Activated naive CD4-positive, alpha-beta T cell treated with Interleukin-2 at 50 U/mL for 16 hours (primary cell): ENCODE data around the gene DNAJA2.
"Not testable (repeated sequence)": the region's sequence is repeated elsewhere in the genome, so short reads cannot be mapped to it uniquely, and the experiment has no call there.

Experiments
- DNase-seq: peaks from one replicate; pipeline ENCODE4 v3.0.0-alpha.2; 2020

Gene DNAJA2

DNA sequence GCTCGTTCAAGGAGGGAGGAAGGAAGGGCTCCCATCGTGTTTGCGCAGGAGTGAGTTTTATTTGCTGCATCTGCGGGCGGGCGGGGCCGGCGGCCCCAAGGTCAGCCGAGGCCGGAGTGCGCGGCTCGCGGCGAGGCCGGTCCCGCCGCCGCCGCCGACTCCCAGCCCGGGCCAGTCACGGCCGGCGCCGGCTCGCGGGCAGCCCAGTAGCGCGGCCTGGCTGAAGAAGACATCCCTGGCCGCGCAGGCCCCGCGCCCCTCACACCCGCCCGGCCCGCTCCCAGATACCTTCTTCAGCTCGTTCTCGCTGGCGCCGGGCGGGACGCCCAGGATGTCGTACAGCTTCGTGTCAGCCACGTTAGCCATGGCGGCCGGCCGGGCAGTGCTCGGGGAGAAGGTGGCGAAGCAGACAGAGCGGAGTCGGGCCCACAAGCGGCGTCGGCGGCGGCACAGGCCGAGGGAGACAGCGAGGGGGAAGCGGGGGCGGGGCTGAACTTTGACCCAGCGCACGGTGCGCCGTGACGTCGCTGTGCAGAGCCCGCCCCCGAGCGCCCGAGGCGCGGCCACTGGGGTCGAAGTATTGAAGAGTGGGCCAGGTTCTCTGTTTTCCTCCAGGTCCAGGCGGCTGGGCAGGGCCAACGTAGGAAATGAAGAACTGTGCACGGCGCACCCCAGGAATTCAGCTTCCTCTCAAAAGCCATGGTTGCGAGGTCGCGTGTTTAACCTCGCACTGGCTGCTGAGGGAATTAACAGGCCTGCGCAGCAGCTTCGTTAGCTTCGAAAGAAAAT is at the start of gene DNAJA2:
Gene DNAJA2 (minus strand): TSS at position 468 of the 789 bp plus-strand sequence. CDS start 102 bp downstream, at position 366.
- DNase-seq = peak; percentile 94

DNA sequence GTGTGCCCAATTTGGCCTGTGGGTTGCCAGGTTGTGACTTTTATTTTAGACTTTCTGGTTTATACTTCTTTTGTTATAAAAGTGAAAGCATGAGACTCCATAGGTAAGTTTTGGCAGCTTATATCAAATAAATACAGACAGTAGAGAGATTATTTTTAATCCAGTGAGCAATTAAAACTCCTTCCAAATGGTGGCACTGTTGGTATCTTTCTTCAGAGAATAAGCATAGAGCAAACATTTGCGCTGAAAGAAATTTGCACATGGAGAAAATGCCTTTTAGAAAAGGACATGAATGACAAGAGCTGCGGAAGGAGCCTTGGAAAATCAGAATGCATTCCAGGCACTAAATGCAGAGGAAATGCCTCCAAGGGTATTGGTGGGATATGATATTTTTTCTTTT is 46.1 kb upstream of the DNAJA2 start:
- DNase-seq = no peak

DNA sequence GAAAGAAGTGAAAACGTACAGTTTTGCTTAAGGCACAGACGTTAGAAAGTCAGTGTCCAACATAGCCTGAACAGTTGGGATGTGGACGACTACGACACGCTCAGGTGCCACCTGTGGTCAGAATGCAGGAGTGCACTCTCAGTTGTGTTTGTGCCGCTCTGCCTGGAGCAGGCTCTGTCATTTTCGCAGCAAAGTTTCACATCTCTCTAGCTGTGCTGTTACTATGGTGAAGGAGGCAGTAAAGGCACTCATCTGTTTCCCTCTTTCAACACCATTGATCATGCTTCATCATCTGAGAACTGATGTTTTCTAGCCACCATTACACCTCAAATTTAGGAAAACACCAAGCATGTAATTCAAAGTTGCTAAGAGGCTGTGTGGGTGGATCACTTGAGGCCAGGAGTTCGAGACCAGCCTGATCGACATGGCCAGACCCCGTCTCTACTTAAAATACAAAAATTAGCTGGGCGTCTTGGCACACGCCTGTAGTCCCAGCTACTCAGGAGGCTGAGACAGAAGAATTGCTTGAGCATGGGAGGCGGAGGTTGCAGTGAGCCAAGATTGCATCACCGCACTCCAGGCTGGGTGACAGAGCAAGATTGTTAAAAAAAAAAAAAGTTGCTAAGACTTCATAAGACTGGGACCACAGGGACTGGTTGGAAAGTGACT is 44.9 kb upstream of the DNAJA2 start:
- peak; percentile 60 for DNase-seq

DNA sequence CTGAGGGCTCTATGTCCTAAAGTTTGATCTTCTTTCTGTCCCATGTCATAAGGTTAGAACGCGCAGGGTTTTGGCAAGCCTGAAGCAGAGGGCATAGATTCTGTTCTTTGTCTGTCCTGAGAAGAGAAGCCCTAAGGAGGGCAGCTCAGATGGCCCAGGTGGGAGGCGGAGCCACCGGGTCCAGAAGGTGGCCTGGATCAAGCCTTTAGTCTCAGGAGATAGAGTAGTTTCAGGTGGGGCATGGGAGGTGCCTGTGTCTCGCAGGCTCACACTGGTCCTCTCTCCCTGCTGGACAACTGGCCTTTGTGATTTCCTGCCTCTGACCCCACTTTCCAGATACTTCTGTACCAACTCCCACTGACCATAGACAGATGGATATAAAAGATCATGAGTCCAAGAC is 44.2 kb upstream of the DNAJA2 start:
- no peak for DNase-seq

DNA sequence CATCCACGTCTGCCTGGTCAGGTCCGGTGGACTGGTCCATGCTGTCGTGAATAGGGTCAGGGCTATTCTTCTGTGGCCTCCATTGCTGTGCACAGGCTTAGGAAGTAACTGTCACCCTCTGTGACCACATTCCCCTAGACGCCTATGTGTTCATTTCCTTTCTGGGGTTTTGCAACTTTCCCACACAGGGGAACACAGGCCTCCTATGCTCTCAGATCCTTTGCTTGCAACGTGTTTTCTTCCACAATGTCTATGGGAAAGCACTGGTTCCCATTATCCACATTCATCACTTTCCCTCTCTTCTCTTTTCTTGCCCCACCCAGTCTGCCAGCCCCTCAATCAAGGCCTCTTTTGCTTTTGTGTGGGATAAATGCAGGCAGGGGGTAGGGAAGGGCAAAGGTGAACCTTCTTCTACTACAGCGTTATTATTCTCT is 43.2 kb upstream of the DNAJA2 start:
- peak; percentile 5 for DNase-seq

DNA sequence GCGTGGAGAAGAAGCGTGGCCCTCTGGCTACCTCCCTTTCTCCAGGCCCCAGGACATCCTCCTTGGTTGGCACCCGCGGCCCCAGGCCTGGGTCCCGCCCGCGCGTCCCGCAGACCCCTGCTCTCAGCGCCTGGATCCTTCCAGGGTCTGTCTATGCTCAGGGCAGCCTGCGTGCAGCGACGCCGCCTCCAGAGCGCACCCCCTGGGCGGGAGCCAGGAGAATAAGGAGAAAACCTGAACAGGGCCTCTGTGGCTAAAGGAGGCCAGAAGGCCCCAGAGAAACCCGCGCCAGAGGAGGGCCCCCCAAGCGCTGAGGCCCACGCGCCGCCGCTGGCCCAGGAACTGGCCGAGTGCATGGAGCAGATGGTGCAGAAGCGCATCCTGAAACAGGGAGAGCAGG is 40.4 kb upstream of the DNAJA2 start:
- no peak for DNase-seq

DNA sequence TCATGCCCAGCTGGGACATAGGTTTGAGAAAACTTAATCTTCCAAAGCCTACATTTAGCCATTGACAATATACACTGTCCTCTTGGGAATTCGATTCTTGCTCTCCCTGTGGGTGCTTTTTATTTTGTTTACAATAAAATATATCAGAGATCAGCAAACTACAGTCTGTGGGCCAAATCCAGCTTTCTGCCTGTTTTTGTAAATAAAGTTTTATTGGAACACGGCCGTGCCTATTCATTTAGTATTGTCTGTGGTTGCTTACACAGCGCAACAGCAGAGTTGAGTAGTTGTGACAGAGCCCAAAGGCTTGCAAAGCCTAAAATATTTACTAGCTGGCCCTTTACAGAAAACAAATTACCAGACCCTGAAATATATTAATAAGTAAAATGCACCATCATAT is 39.7 kb upstream of the DNAJA2 start:
- DNase-seq = no peak

DNA sequence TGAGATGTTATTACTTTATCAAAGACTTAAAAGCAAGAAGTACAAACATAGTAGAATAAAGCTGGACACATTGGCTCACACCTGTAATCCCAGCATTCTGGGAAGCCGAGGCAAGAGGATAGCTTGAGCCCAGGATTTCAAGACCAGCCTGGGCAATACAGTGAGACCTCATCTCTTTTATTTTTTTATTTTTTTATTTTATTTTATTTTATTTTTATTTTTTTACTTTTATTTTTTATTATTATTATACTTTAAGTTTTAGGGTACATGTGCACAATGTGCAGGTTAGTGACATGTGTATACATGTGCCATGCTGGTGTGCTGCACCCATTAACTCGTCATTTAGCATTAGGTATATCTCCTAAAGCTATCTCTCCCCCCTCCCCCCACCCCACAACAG is 37.3 kb upstream of the DNAJA2 start:
- not testable (repeated sequence) for DNase-seq

DNA sequence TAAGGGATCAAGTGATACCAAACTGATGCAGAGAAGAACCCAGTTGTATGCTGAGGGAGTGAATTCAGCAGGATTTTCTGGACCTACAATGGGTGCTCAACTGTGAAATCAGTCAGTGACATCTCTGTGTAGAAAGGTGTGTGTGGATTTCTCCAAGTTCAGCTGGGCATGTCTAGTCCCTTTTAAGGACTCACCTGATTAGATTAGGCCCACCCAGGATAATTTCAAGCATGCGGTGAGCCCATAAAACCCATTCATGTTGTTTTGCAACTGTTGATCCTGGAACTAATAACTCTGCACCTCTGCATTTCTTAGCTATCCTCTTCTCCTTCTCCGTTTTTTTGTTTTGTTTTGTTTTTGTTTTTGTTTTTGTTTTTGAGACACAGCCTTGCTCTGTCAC is 35.1 kb upstream of the DNAJA2 start:
- no peak for DNase-seq

DNA sequence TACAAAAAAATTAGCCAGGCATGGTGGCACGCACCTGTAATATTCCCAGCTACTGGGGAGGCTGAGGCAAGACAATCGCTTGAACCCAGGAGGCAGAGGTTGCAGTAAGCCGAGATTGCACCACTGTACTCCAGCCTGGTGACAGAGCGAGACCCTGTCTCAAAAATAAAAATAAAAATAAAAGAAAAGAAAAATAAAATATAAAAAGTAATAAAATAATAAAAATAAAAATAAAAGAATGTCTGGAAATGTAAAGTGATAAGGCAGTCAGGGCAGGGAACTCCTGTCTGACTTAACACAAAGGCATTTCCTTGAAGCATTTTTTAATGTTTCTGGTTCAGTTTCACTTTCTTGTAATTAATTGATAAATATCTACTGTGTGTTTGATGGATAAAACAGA is 34.7 kb upstream of the DNAJA2 start:
- no peak for DNase-seq

DNA sequence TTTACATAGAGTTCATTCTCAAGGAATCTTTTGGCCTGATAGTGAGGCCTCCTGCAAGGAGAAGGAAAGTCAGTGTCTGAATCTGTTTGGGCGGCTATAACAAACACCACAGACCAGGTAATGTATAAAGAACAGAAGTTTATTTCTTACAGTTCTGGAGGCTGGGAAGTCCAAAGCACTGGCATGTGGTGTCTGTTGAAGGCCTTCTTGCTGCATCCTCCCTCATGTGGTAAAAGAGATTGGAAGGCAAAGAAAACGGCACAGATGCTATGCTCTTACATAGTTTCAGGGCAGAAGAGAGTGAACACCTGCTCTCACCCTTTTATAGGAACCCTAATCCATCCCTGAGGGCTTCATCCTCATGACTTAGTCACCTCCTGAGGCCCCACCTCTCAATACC is 31.2 kb upstream of the DNAJA2 start:
- DNase-seq = no peak

DNA sequence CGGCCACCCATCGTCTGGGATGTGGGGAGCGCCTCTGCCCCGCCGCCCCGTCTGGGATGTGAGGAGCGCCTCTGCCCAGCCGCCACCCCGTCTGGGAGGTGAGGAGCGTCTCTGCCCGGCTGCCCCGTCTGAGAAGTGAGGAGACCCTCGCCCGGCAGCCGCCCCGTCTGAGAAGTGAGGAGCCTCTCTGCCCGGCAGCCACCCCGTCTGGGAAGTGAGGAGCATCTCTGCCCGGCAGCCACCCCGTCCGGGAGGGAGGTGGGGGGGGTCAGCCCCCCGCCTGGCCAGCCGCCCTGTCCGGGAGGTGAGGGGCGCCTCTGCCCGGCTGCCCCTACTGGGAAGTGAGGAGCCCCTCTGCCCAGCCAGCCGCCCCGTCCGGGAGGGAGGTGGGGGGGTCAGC is 26.6 kb upstream of the DNAJA2 start:
- not testable (repeated sequence) for DNase-seq

DNA sequence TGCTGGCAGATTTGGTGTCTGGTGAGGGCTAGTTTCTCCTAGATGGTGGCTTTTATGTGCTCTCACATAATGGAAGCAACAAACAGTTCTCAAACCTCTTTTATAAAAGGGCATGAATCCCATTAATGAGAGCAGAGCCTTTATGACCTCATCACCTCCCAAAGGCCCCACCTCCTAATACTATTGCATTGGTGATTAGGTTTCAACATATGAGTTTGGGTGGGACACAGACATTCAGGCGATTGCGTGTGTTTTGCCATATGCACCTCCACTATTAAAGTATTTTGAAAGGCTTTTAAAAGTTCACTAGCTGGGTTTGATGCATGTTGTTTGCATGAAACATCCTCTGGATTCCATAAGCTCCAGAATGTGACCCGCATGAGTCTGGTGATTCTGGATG is 24.4 kb upstream of the DNAJA2 start:
- DNase-seq = no peak

DNA sequence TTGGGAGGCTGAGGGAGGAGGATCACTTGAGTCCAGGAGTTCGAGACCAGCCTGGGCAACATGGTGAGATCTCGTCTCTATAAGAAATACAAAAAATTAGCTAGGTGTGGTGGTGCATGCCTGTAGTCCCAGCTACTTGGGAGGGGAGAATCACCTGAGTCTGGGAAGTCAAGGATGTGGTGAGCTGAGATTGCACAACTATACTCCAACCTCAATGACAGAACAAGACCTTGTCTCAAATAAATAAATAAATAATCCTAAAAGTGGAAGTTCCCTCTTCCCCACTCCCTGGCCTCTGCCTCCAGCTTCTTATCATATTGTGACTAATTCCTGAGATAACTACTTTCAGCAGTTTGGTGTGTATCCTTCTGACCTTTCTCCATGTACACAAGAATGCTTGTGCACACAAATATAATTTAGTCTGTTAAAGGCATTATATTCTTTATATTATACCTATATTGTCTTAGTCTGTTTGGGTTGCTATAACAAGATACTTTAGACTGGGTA is 23.5 kb upstream of the DNAJA2 start:
- no peak for DNase-seq

DNA sequence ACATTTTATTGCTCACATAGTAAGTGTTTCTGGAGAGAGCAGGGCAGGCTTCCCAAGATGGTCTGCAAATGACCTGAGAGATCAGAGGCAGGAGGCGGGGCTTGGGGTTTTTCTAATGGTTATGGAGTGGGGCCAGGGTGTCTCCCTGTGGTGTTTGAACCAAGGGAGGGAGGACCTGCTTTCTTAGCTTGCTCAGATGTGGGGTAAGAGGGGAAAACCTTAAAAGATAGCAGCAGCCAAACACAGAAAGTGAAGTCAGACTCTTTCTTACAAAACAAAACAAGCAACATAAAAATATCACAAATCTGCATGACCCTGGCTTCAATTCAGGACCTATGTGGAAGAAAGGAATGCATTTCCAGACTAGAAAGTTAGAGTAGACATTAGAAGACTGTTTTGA is 22.9 kb upstream of the DNAJA2 start:
- DNase-seq = no peak

DNA sequence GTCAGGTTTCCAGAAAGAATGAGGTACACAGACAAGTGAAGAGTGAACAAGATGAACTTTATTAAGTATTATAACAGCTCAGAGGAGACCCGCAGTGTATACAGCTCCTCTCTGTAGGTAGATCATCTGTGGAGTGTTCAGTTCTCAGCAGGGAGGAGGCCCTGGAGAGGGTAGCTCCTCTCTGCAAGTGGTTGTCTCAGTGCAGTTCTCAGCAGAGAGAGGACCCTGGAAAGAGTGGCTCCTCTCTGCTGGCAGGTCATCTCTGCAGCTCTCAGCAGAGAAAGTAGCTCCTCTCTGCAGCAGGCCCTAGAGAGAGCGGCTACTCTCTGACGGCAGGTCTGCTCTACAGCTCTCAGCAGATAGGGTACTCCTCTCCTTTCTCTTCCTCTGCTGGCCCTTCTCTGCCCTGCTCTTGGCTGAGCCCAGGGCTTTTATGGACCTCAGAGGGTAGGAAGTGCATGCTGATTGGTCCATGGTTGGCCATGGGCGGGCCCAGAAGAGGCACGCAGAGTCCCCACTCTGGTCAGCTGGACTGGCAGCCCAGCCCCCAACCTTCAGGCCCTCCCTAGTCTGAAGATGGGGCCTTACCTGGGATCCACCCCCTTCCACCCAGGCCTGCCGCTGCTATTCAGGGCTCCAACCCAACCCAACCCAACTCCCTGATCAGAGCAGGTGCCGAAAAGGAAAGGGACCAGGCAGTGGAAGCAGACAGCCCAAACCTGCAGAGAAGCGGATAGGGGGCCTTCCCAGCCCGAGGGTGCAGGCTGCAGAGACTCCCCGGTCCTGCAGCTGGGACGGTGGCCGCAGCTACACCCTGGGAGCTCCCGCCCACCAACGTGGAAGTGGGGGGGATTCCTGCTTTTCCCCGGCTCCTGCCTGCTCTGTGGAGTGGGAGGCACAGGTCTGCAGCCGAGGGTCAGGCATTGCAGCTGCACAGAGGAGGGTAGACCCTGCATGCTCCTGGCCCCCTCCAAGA is 18.5 kb upstream of the DNAJA2 start:
- no peak for DNase-seq

DNA sequence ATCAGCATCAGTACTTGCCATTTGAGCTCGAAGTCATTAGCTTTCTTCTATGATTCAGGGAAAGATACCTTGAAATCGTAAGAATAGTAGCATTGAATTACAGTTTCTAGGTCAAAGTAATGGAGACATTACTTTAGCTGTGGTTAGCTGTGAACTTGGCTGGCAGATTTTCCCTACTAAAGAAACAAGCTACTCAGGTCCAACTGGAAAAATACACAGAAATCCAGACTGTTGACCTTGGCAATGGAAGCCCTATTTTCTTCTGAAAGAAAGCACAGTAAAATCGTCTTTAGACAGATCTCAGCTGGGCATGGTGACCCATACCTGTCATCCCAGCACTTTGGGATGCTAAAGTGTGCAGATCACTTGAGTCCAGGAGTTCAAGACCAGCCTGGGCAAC is 13.4 kb upstream of the DNAJA2 start:
- no peak for DNase-seq

DNA sequence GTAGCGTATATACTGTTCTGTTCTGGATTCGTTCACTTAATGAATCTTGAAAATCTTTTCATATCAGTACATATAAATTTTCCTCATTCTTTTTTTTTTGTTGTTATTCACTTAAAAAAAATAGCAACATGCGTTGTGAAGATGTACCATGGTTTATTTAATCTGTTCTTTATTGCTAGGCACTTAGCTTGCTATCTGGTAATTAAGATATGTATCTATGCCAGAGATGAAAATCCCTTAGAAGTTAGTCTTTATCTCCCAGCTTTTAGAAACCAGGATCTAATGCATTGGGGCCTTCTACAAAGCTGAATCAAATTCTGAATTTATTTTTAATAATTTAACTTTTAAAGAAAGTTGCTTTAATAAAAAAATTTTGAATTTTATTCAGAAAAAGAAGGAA is 13.0 kb upstream of the DNAJA2 start:
- no peak for DNase-seq

DNA sequence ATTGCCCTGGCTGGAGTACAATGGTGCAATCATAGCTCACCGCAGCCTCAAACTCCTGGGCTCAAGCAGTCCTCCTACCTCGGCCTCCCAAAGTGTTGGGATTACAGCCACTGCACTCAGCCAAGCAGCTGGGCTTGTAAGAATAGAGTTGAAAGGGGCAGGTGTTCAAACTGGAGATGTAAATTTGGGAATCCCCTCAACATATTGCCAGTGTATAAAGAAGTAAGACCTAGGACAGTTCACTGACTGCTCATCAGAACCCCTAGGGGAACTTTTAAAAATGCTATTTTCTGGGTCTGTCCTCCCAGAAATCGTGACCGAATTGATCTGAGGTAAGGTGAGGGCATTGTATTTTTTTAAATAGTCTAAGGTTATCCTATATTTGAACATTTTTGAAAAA is 8.9 kb upstream of the DNAJA2 start:
- no peak for DNase-seq

DNA sequence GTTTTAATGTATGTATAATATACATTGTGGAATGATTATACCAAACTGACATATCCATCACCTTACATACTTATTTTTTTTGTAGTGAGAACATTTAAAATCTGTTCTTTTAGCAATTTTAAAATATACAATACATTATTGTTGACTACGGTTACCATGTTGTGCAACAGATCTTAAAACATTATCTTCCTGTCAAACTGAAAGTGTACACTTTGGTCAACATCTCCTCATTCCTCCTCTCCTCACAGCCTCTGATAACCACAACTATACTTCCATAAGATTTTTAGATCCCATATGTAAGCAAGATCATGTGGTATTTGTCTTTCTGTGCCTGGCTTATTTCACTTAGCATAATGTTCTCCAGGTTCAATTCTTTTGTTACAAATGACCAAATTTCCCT is 7.5 kb upstream of the DNAJA2 start:
- no peak for DNase-seq

DNA sequence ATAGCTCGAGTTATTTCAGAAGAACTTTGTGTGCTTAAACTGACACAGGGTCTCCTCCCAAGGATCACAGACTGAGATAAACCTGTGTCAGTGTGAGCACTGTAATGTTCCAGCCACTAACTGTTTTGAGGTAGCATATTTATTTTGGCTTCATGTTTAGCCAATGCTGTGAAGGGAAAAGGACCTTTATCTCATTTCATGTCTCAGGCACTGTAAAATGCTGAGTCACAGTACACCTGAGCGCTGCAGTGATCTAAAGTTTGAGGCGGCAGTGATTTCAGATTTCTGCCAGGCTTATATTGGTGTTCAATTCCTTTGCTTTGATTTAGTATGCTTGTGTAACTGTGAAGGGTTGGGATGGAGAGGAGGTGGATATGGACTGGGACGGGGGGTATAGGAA is 3.1 kb upstream of the DNAJA2 start:
- no peak for DNase-seq

DNA sequence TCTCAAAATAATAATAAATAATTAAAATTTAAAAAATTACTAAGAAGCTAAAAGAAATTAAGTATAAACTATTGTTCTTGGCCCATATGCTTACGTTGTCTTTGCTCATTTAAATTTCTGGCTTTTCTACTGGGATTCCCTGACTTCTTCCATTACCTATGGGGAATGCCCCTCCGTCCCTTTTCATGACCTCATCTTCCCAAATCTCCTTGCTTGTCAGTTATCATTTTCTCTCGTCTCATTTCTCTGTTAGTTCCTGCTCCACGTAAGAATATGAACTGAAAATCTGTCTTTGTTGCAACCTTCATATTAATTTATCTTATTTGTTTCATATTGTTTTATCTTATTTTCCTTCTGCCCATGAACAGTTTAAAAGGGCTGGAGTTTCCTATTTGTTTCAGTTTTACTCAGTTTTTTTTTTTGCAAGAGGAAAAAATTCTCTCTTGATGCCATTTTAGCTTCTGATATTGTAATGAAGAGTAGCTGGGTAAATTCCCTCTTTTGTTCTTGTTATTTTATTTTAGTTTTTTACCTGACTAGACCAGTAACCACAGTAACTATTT is 2.5 kb upstream of the DNAJA2 start:
- DNase-seq = no peak

DNA sequence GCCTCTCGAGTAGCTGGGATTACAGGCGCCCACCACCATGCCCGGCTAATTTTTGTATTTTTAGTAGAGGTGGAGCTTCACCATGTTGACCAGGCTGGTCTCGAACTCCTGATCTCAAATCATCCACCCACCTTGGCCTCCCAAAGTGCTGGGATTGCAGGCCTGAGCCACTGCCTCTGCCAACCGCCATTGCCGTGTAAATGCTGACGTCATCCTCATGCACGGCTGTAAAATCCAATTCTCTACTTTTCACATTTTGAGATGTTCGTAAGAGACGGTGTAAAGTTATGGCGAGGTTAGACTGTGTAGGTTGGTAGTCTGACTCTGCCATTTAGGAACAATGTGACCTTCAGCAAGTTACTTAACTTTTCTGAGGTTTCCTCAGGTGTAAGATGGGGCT is 1.7 kb upstream of the DNAJA2 start:
- no peak for DNase-seq
